Mucosa of descending colon (tissue), 3 donors: ENCODE data around the gene PALD1. TPM values are rescaled to one million over a fixed set of nuclear protein-coding genes. Genes with fewer than 3 reads are reported as not detected.

Source experiments
- ATAC-seq: fragments of 200-7000 bp; cut with Tn5 transposase; one replicate; pipeline ENCODE4 v1.9.1; 2020; ENCODE audit warnings: mild to moderate bottlenecking, moderate library complexity
- DNase-seq, 3 donors: peaks; one replicate each; pipeline ENCODE4 v3.0.0-alpha.2; 2020
- H3K36me3 ChIP-seq: fragments of 200-600 bp; one replicate; pipeline ENCODE4 v1.8.0; 2021; ENCODE audit warnings: low read depth, mild to moderate bottlenecking
- H3K4me1 ChIP-seq: fragments of 200-600 bp; one replicate; pipeline ENCODE4 v1.8.0; 2021; ENCODE audit warnings: low read depth, mild to moderate bottlenecking
- H3K4me3 ChIP-seq: fragments of 200-600 bp; one replicate; pipeline ENCODE4 v1.8.0; 2021; ENCODE audit warnings: mild to moderate bottlenecking
- H3K9me3 ChIP-seq: fragments of 200-600 bp; one replicate; pipeline ENCODE4 v1.8.0; 2021; ENCODE audit warnings: mild to moderate bottlenecking
- intact Hi-C, 2 donors: fragments of 100-400 bp; cut with DNase I in 1 of 2; cut with micrococcal nuclease in 1 of 2; formaldehyde crosslinking; loops; one replicate each; pipeline versions ENCODE4 v1.11.0 to v1.11.1; 2022; cut with DNase I, micrococcal nuclease
- total RNA-seq, 3 donors: library from RNA; stranded (reverse); fragmentation: NEBNext Ultra II Directional in 2 of 3; extraction: Animal tissue kit (Norgen Biotek cat#: 25700) in 2 of 3; gene quantifications; one replicate each; pipeline versions ENCODE4 v1.2.1 to v1.2.4, GENCODE V29; 2021 to 2023
- TF ChIP-seq, protein P1 (sequence below): fragments of 200-600 bp; IDR thresholded peaks from one replicate; pipeline ENCODE4 v1.8.0; 2022; ENCODE audit warnings: antibody characterized with exemption, mild to moderate bottlenecking
- donor health status: DM: no; HTN: no; CAD: no; lungs with moderate emphysema.
- donor health status: DM: no; HTN: no; CAD: no.
- donor health status: DM: no; HTN: yes; CAD: no.

Gene PALD1
- total RNA-seq, 3 donors from 2014 or later, result 1.9 to 15.9 (median 3.2) TPM

DNA sequence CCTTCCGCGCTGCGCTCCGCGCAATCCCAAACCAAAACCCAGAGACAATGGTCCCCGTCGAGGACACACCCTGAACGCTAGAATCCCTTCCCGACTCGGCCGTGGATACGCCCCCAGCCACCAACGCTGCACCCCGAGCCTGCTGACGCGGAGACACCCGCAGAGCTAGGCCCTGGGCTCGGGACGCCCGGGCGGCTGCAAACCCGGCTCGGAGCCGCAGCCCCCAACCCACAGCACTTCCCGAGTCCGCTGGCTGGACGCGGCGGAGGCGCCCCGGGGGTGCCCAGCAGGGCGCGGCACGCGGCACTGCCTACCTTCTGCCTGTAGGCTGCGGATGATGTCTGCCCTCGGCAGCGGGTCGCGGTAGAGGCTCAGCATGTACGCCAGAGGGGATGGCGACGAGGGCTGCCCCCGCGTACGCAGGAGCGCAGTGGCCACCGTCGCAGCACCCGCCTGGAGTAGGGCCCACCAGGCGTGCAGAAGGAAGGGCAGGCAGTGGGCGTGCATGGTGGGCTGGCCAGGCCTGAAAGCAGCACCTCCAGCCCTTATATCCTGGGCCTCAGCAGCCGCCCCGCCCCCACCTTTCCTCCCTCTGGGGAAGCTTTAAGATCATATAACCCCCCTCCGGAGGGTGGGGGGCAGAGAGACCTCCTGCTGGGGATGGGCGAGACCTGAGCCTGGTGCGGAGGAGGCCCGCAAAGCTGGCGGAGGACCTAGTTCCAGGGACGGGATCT, 37.2 kb upstream of the PALD1 start, which contains the start of gene NODAL:
Gene NODAL, minus strand, starts transcription at position 521 of the 734 bp plus-strand sequence. Its CDS starts 14 bp downstream, at position 507.
- no peak within 1 kb of the TSS for H3K4me3 ChIP-seq
- H3K9me3 ChIP-seq, result no peaks in the 10 kb centered on the region
- intact Hi-C loops, result no loop called here
- TF ChIP-seq, protein P1, sequence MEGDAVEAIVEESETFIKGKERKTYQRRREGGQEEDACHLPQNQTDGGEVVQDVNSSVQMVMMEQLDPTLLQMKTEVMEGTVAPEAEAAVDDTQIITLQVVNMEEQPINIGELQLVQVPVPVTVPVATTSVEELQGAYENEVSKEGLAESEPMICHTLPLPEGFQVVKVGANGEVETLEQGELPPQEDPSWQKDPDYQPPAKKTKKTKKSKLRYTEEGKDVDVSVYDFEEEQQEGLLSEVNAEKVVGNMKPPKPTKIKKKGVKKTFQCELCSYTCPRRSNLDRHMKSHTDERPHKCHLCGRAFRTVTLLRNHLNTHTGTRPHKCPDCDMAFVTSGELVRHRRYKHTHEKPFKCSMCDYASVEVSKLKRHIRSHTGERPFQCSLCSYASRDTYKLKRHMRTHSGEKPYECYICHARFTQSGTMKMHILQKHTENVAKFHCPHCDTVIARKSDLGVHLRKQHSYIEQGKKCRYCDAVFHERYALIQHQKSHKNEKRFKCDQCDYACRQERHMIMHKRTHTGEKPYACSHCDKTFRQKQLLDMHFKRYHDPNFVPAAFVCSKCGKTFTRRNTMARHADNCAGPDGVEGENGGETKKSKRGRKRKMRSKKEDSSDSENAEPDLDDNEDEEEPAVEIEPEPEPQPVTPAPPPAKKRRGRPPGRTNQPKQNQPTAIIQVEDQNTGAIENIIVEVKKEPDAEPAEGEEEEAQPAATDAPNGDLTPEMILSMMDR, result no peak
- H3K4me1 ChIP-seq, result peaks cover 23% of the 10 kb centered on the region
- ATAC-seq (peak; percentile 20), DNase-seq (peak in 1 of 3 donors; percentile 40)
- H3K36me3 ChIP-seq, result no peaks in the 10 kb centered on the region

DNA sequence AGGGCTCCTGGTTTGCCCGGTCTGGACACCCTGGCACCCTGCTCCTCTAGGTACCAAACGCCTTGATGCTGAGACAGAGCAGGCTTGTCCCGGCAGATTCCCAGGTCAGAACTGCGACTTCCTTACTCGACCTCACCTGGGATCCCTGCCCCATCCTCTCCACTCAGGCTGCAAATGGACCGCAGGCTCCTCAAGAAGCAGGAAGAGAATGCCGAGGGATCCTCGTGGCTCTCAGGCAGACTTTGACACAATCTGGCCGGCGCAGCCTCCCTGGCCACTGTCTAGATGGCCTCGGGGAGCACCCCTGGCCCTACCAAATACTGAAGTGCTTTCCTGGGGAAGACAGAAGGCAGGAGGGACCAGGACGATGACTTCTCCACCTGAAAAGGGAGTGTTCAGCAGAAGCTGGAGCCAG, 36.7 kb upstream of the PALD1 start:
- Histone ChIP-seq H3K9me3 (no peaks in the 10 kb centered on the region), H3K4me1 (peaks cover 23% of the 10 kb centered on the region), H3K36me3 (no peaks in the 10 kb centered on the region), H3K4me3 (no peak overlapping the region)
- TF ChIP-seq, protein P1, result no peak
- ATAC-seq (peak; percentile 33), DNase-seq (peak in 1 of 3 donors; percentile 36)
- intact Hi-C loops, result loop anchor here in 1 of 2 donors (1.0 kb wide), 1 partner anchor 11 kb away; no protein-coding TSS in a partner anchor

DNA sequence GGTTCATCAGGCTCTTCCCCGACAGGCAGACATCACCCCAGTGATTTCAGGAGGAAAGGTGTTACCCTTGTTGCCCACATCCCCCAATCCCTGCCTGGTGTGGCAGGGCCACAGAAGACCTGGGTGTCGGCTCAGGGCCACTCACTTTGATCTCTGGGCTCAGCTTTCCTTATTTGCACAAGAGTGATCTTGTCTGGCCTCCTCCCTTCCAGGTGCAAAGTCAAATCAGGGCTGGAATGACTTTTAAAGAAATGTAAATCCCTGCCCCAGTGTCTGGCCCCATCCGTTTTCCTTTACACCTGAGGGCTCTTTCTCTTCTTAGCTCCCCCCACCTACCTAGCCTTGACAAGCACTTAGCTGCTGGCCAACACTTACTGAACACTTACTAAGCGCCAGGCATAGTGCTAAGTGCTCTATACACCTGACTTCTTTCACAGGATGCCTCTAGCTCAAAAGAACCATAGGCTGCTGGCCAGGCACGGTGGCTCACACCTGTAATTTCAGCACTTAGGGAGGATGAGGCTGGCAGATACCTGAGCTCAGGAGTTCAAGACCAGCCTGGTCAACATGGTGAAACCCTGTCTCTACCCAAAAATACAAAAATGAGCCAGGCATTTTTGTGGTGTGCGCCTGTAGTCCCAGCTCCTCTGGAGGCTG, 36.1 kb upstream of the PALD1 start:
- Histone ChIP-seq H3K9me3 (no peaks in the 10 kb centered on the region), H3K4me3 (no peak overlapping the region), H3K4me1 (peaks cover 23% of the 10 kb centered on the region), H3K36me3 (no peaks in the 10 kb centered on the region)
- TF ChIP-seq, protein P1, result no peak
- intact Hi-C loops, result loop anchor here in 1 of 2 donors (1.0 kb wide), 1 partner anchor 11 kb away; no protein-coding TSS in a partner anchor
- ATAC-seq, result peak; percentile 77
- DNase-seq, result peak in 2 of 3 donors; percentile 53 to 67

DNA sequence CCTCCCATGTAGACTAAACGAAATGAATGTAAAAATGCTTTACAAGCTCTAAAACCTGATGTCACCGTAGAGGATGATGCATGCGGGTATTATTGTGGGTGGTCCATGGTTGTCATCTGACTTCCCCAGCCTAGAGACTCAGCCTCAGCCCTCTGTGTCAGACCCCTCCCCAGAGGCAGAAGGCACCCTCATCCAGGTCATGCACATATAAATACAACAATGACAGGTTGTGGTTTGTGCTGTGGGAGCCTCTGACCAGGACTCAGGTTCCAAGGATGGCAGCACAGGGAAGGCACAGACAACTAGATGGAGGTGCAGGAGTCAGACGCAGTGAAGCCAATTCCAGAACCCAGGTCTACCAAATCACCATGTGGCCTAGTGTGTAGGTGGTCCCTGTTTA, 33.8 kb upstream of the PALD1 start:
- DNase-seq, result no peak
- Histone ChIP-seq H3K4me1 (peaks cover 23% of the 10 kb centered on the region), H3K4me3 (no peak overlapping the region), H3K36me3 (no peaks in the 10 kb centered on the region), H3K9me3 (no peaks in the 10 kb centered on the region)
- intact Hi-C loops, result no loop called here
- TF ChIP-seq, protein P1, result no peak
- ATAC-seq, result no peak

DNA sequence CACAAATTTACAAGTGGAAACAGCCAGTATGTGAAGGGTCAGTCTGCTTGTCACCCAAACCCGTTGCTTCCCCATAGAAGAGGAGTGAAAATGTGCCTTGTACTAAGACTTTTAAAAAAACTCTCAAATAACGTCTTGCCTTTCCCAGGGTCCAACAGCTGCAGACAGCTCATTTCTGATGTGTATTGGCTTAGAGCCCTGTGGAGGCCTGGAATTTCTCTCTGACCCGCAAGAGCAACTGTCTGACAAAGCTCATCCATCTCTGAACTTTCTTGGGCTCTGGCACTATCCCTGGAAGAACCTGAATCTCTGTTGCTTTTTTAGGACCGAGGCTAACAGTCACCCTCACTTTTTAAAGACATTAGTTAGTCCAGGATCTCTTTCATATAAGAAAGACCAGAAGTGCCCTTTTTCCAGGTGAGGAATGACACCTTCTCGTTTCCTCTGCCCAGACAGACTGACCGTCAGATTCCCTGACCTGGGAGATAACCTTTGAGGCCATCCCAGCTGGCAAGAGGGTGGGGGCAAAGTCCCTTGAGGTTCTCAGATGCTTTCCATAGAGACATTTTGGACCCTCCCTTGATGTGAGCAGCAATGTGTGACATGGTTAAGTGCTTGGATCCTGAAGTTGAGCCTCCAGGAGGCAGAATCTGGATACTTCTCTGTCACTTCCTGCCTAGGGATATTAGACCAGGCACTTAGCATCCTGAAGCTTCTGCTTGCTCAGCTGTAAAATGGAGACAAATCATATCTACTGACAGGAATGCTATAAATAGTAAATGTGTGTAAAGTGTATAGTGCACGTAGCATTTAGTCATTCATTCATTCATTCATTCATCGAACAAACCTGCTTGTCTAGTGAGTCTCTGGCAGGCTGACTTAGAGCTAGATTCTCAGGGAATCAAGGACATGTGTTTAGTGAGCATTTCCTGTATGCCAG, 32.6 kb upstream of the PALD1 start:
- Histone ChIP-seq H3K4me3 (no peak overlapping the region), H3K9me3 (no peaks in the 10 kb centered on the region), H3K4me1 (peaks cover 14% of the 10 kb centered on the region), H3K36me3 (no peaks in the 10 kb centered on the region)
- intact Hi-C loops, result no loop called here
- no peak for DNase-seq
- ATAC-seq, result no peak
- TF ChIP-seq, protein P1, result no peak
